HepG2 (cell line): ENCODE data around the gene RPL41. TPM values are rescaled to one million over a fixed set of nuclear protein-coding genes. Genes with fewer than 3 reads are reported as not detected.

ENCODE experiments used
- CREB1 ChIP-seq, 2 experiments: fragments of 450-650 bp in 1 of 2; IDR thresholded peaks; 2 replicates each; pipeline ENCODE4 v1.6.1; 2016 to 2017; ENCODE audit warnings: control low read depth in 1 of 2, mild to moderate bottlenecking in 1 of 2, missing compliant biosample characterization in 1 of 2, missing genetic modification characterization in 1 of 2
- FOSL1 ChIP-seq: sonication (generic); formaldehyde crosslinking; IDR thresholded peaks from 2 replicates; pipeline ENCODE4 v1.9.0; 2021; ENCODE audit warnings: missing genetic modification reagents, borderline replicate concordance
- HIVEP1 ChIP-seq: sonication (generic); formaldehyde crosslinking; IDR thresholded peaks from 2 replicates; pipeline ENCODE4 v1.4.0; 2020; ENCODE audit warnings: mild to moderate bottlenecking, missing genetic modification reagents
- MATR3 ChIP-seq: sonication (generic); formaldehyde crosslinking; IDR thresholded peaks from 2 replicates; pipeline ENCODE4 v1.4.0; 2020; ENCODE audit warnings: missing genetic modification reagents
- MLLT10 ChIP-seq: sonication (generic); formaldehyde crosslinking; IDR thresholded peaks from 2 replicates; pipeline ENCODE4 v1.4.0; 2020; ENCODE audit warnings: missing genetic modification reagents
- NCOA2 ChIP-seq: sonication (generic); formaldehyde crosslinking; IDR thresholded peaks from 2 replicates; pipeline ENCODE4 v1.8.0; 2022; ENCODE audit warnings: inconsistent platforms
- SIN3B ChIP-seq: fragments of 150-350 bp; IDR thresholded peaks from 2 replicates; pipeline ENCODE4 v1.6.1; 2014; ENCODE audit warnings: low read length
- SOX6 ChIP-seq, 2 experiments: fragments of 450-650 bp in 1 of 2; sonication (generic) in 1 of 2; formaldehyde crosslinking in 1 of 2; IDR thresholded peaks; 2 replicates each; pipeline versions ENCODE4 v1.4.0 to v1.6.1; 2017 to 2020; ENCODE audit warnings: antibody characterized with exemption in 1 of 2, mild to moderate bottlenecking in 1 of 2, missing genetic modification reagents in 1 of 2
- TAF1 ChIP-seq: sonication (generic); formaldehyde crosslinking; IDR thresholded peaks from 2 replicates; pipeline ENCODE4 v1.4.0; 2020; ENCODE audit warnings: missing genetic modification reagents
- ZKSCAN5 ChIP-seq: sonication (generic); formaldehyde crosslinking; IDR thresholded peaks from 2 replicates; pipeline ENCODE4 v1.5.1; 2020; ENCODE audit warnings: mild to moderate bottlenecking, missing genetic modification reagents
- ZNF382 ChIP-seq: sonication (generic); formaldehyde crosslinking; IDR thresholded peaks from 2 replicates; pipeline ENCODE4 v1.5.0; 2020; ENCODE audit warnings: missing genetic modification reagents, mild to moderate bottlenecking, borderline replicate concordance
- ZNF546 ChIP-seq: sonication (generic); formaldehyde crosslinking; conservative IDR thresholded peaks from 2 replicates; pipeline ENCODE4 v1.8.1; 2023; ENCODE audit warnings: mild to moderate bottlenecking, missing genetic modification reagents
- ZNF782 ChIP-seq: sonication (generic); formaldehyde crosslinking; IDR thresholded peaks from 2 replicates; pipeline ENCODE4 v1.4.0; 2020; ENCODE audit warnings: missing genetic modification reagents, mild to moderate bottlenecking, borderline replicate concordance
- ZSCAN29 ChIP-seq: sonication (generic); formaldehyde crosslinking; conservative IDR thresholded peaks from 2 replicates; pipeline ENCODE4 v1.4.0; 2020; ENCODE audit warnings: mild to moderate bottlenecking, missing genetic modification reagents
- polyA plus RNA-seq, 8 experiments: library from polyadenylated mRNA; depleted of rRNA in 3 of 8; stranded (reverse) in 7 of 8; unstranded in 1 of 8; fragments of >200 nt; fragmentation: Illumina TruSeq in 4 of 8; extraction: Trizol in 4 of 8; gene quantifications; 2 replicates each; pipeline versions ENCODE4 v1.2.1 to v1.2.3, GENCODE V29; 2011 to 2016; ENCODE audit warnings: low read depth in 4 of 8, missing spikeins in 1 of 8, mixed read lengths in 1 of 8; ENCODE audit not compliant: insufficient read depth in 1 of 8
- total RNA-seq, 5 experiments: library from RNA; depleted of rRNA; stranded (reverse); fragments of >200 nt; fragmentation: Illumina TruSeq; extraction: Trizol; gene quantifications; 2 replicates each; pipeline ENCODE4 v1.2.3, GENCODE V29; 2016; ENCODE audit warnings: low read depth in 1 of 5
- TF ChIP-seq, protein P1 (sequence below): sonication (generic); formaldehyde crosslinking; IDR thresholded peaks from 2 replicates; pipeline ENCODE4 v1.4.0; 2020; ENCODE audit warnings: low read depth, missing genetic modification reagents
- TF ChIP-seq, protein P2 (sequence below): sonication (generic); formaldehyde crosslinking; IDR thresholded peaks from 2 replicates; pipeline ENCODE4 v1.8.0; 2022; ENCODE audit warnings: missing genetic modification reagents, low read depth, mild to moderate bottlenecking, borderline replicate concordance
- TF ChIP-seq, protein P3 (sequence below): sonication (generic); formaldehyde crosslinking; IDR thresholded peaks from 2 replicates; pipeline ENCODE4 v1.9.0; 2022; ENCODE audit warnings: missing genetic modification reagents, mild to moderate bottlenecking, borderline replicate concordance
- TF ChIP-seq, protein P4 (sequence below): sonication (generic); formaldehyde crosslinking; IDR thresholded peaks from 2 replicates; pipeline ENCODE4 v1.4.0; 2020; ENCODE audit warnings: mild to moderate bottlenecking, missing genetic modification reagents
- TF ChIP-seq, protein P5 (sequence below): sonication (generic); formaldehyde crosslinking; conservative IDR thresholded peaks from 2 replicates; pipeline ENCODE4 v1.8.1; 2023; ENCODE audit warnings: missing genetic modification reagents

Gene RPL41
- total and polyA plus RNA-seq, 2 of the 13 experiments (the other 11 are each of a cell fraction or from before 2014, with no cell fraction given): 4,012 to 7,670 TPM

DNA sequence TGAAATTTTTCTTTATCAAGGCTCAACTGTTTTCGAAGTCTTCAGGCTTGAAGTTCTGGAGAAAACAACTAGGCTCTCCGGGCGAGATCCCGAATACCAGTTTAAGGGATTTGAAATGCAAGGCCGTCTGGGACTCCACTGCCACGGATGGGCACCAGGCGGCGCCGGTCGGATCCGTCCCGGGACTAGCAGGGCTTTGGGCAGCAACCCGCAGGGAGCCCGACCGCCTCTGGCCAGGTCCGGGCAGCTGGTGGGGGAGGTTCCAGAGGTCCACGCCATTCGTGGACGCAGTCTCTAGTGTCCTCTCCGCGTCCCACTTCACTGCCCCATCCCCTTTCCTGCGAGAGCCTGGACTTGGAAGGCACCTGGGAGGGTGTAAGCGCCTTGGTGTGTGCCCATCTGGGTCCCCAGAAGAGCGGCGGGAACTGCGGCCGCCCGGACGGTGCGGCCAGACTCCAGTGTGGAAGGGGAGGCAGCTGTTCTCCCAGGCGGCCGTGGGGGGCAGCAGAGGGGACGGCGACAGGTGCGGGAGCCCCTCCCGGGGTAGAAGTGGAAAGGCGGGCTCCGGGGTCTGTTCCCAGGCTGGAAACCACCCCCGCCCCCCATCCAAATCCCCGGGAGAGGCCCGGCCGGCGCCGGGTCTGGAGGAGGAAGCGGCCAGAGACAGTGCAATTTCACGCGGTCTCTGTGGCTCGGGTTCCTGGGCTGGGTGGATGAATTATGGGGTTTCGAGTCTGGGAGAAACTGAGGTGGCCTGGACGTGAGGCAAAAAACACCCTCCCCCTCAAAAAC, 37.3 kb upstream of the RPL41 start (continued):
- TF ChIP-seq MATR3 (CRISPR knock-in tag) (no peak), ZKSCAN5 (CRISPR knock-in tag) (no peak), HIVEP1 (CRISPR knock-in tag) (no peak), ZNF546 (no peak), ZSCAN29 (CRISPR knock-in tag) (0 out of 2 replicates have a peak, but pooled peaks have one; percentile 52), SIN3B (0 out of 2 replicates have a peak, but pooled peaks have one; percentile 39), MLLT10 (CRISPR knock-in tag) (no peak), SOX6 (IDR thresholded peaks at IDR 0.05) (no peak), SOX6 (CRISPR knock-in tag; IDR thresholded peaks at IDR 0.05) (peak; percentile 62), TAF1 (CRISPR knock-in tag) (peak; percentile 78), ZNF782 (CRISPR knock-in tag) (no peak), NCOA2 (peak; percentile 32), FOSL1 (CRISPR knock-in tag) (no peak), ZNF382 (CRISPR knock-in tag) (no peak), CREB1 (IDR thresholded peaks at IDR 0.05) (no peak), CREB1 (CRISPR knock-in tag; IDR thresholded peaks at IDR 0.05) (0 out of 2 replicates have a peak, but pooled peaks have one; percentile 1)
- TF ChIP-seq, protein P1, sequence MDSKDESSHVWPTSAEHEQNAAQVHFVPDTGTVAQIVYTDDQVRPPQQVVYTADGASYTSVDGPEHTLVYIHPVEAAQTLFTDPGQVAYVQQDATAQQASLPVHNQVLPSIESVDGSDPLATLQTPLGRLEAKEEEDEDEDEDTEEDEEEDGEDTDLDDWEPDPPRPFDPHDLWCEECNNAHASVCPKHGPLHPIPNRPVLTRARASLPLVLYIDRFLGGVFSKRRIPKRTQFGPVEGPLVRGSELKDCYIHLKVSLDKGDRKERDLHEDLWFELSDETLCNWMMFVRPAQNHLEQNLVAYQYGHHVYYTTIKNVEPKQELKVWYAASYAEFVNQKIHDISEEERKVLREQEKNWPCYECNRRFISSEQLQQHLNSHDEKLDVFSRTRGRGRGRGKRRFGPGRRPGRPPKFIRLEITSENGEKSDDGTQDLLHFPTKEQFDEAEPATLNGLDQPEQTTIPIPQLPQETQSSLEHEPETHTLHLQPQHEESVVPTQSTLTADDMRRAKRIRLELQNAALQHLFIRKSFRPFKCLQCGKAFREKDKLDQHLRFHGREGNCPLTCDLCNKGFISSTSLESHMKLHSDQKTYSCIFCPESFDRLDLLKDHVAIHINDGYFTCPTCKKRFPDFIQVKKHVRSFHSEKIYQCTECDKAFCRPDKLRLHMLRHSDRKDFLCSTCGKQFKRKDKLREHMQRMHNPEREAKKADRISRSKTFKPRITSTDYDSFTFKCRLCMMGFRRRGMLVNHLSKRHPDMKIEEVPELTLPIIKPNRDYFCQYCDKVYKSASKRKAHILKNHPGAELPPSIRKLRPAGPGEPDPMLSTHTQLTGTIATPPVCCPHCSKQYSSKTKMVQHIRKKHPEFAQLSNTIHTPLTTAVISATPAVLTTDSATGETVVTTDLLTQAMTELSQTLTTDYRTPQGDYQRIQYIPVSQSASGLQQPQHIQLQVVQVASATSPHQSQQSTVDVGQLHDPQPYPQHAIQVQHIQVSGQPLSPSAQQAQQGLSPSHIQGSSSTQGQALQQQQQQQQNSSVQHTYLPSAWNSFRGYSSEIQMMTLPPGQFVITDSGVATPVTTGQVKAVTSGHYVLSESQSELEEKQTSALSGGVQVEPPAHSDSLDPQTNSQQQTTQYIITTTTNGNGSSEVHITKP (CRISPR knock-in tag): peak; percentile 49; the same call in 1 of the 2 replicates
- TF ChIP-seq, protein P2, sequence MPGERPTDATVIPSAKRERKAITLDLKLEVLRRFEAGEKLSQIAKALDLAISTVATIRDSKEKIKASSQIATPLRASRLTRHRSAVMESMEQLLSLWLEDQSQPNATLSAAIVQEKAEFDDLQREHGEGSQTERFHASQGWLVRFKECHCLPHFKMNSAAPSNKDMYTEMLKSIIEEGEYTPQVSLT (CRISPR knock-in tag): no peak
- TF ChIP-seq, protein P3, sequence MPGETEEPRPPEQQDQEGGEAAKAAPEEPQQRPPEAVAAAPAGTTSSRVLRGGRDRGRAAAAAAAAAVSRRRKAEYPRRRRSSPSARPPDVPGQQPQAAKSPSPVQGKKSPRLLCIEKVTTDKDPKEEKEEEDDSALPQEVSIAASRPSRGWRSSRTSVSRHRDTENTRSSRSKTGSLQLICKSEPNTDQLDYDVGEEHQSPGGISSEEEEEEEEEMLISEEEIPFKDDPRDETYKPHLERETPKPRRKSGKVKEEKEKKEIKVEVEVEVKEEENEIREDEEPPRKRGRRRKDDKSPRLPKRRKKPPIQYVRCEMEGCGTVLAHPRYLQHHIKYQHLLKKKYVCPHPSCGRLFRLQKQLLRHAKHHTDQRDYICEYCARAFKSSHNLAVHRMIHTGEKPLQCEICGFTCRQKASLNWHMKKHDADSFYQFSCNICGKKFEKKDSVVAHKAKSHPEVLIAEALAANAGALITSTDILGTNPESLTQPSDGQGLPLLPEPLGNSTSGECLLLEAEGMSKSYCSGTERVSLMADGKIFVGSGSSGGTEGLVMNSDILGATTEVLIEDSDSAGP: peak; percentile 65; the same call in 1 of the 2 replicates
- TF ChIP-seq, protein P4, sequence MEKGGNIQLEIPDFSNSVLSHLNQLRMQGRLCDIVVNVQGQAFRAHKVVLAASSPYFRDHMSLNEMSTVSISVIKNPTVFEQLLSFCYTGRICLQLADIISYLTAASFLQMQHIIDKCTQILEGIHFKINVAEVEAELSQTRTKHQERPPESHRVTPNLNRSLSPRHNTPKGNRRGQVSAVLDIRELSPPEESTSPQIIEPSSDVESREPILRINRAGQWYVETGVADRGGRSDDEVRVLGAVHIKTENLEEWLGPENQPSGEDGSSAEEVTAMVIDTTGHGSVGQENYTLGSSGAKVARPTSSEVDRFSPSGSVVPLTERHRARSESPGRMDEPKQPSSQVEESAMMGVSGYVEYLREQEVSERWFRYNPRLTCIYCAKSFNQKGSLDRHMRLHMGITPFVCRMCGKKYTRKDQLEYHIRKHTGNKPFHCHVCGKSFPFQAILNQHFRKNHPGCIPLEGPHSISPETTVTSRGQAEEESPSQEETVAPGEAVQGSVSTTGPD: no peak
- TF ChIP-seq, protein P5, sequence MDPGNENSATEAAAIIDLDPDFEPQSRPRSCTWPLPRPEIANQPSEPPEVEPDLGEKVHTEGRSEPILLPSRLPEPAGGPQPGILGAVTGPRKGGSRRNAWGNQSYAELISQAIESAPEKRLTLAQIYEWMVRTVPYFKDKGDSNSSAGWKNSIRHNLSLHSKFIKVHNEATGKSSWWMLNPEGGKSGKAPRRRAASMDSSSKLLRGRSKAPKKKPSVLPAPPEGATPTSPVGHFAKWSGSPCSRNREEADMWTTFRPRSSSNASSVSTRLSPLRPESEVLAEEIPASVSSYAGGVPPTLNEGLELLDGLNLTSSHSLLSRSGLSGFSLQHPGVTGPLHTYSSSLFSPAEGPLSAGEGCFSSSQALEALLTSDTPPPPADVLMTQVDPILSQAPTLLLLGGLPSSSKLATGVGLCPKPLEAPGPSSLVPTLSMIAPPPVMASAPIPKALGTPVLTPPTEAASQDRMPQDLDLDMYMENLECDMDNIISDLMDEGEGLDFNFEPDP: no peak
